WTC11 (cell line): ENCODE results near the gene CARS1. TPM values are rescaled to one million over a fixed set of nuclear protein-coding genes. Genes with fewer than 3 reads are reported as not detected.

ENCODE experiments used
- ATAC-seq: fragments of 200-7000 bp; cut with Tn5 transposase; 2 replicates; pipeline ENCODE4 v1.10.0; 2021; ENCODE audit warnings: mild to moderate bottlenecking, moderate library complexity
- CTCF ChIA-PET: fragments of 300-600 bp; sonication (Branson Sonifier 250); formaldehyde crosslinking; loops from one replicate; lab custom pipeline; 2021; ENCODE audit warnings: antibody characterized with exemption; lab: Charles Lee
- POLR2A ChIA-PET: fragments of 350-600 bp; sonication (Branson Sonifier 250); formaldehyde crosslinking; loops from one replicate; lab custom pipeline; 2021; ENCODE audit warnings: antibody characterized with exemption; lab: Charles Lee
- DNase-seq: peaks from one replicate; pipeline ENCODE4 v3.0.0; 2021; ENCODE audit warnings: low spot score
- H3K27ac Mint-ChIP-seq: 2 replicates; pipeline ENCODE4 v1.8.0; 2021; ENCODE audit warnings: mixed read lengths
- H3K27me3 Mint-ChIP-seq: 2 replicates; pipeline ENCODE4 v1.8.0; 2021; ENCODE audit warnings: low read depth, mild to moderate bottlenecking, moderate library complexity, mixed read lengths
- H3K36me3 Mint-ChIP-seq: 2 replicates; pipeline ENCODE4 v1.8.0; 2021; ENCODE audit warnings: mixed read lengths
- H3K4me1 Mint-ChIP-seq: 2 replicates; pipeline ENCODE4 v1.8.0; 2022; ENCODE audit warnings: mixed read lengths
- H3K4me3 Mint-ChIP-seq: 2 replicates; pipeline ENCODE4 v1.8.0; 2021; ENCODE audit warnings: mild to moderate bottlenecking, moderate library complexity, mixed read lengths
- H3K9me3 Mint-ChIP-seq: 2 replicates; pipeline ENCODE4 v1.8.0; 2021; ENCODE audit warnings: mixed read lengths
- ATF2 ChIP-seq: sonication (generic); formaldehyde crosslinking; IDR thresholded peaks from 2 replicates; pipeline ENCODE4 v1.8.1; 2022; ENCODE audit warnings: low read depth, missing genetic modification reagents, borderline replicate concordance
- CBFB ChIP-seq: sonication (generic); formaldehyde crosslinking; IDR thresholded peaks from 2 replicates; pipeline ENCODE4 v1.8.1; 2022; ENCODE audit warnings: mild to moderate bottlenecking, low read depth, missing genetic modification reagents
- CDX4 ChIP-seq: fragments of 250-450 bp; sonication (Bioruptor Pico); IDR thresholded peaks from 2 replicates; pipeline ENCODE4 v1.9.0; 2021; ENCODE audit warnings: moderate library complexity, mild to moderate bottlenecking, inconsistent platforms, borderline replicate concordance
- CTCF ChIP-seq: fragments of 200-600 bp; IDR thresholded peaks from 2 replicates; pipeline ENCODE4 v1.8.0; 2022; ENCODE audit warnings: antibody characterized with exemption
- E2F4 ChIP-seq: sonication (generic); formaldehyde crosslinking; IDR thresholded peaks from 2 replicates; pipeline ENCODE4 v1.8.1; 2022; ENCODE audit warnings: low read depth, mild to moderate bottlenecking, moderate library complexity, missing genetic modification reagents, borderline replicate concordance
- ERG ChIP-seq: fragments of 250-450 bp; sonication (Bioruptor Pico); IDR thresholded peaks from 2 replicates; pipeline ENCODE4 v1.8.0; 2021; ENCODE audit warnings: mild to moderate bottlenecking
- ETV6 ChIP-seq: sonication (generic); formaldehyde crosslinking; IDR thresholded peaks from 2 replicates; pipeline ENCODE4 v1.8.1; 2022; ENCODE audit warnings: mild to moderate bottlenecking, missing genetic modification reagents
- GABPB1 ChIP-seq: sonication (generic); formaldehyde crosslinking; IDR thresholded peaks from 2 replicates; pipeline ENCODE4 v1.8.1; 2023; ENCODE audit warnings: mild to moderate bottlenecking, missing genetic modification reagents
- GRHL2 ChIP-seq: fragments of 250-450 bp; sonication (Bioruptor Pico); IDR thresholded peaks from 2 replicates; pipeline ENCODE4 v1.8.0; 2022; ENCODE audit warnings: mild to moderate bottlenecking, moderate library complexity; ENCODE audit not compliant: insufficient replicate concordance, severe bottlenecking
- IRF2 ChIP-seq: sonication (generic); formaldehyde crosslinking; IDR thresholded peaks from 2 replicates; pipeline ENCODE4 v1.8.0; 2022; ENCODE audit warnings: low read depth, missing genetic modification reagents, borderline replicate concordance
- MAX ChIP-seq: sonication (generic); formaldehyde crosslinking; IDR thresholded peaks from 2 replicates; pipeline ENCODE4 v1.8.0; 2022; ENCODE audit warnings: mild to moderate bottlenecking, missing genetic modification reagents
- MXD4 ChIP-seq: fragments of 250-450 bp; sonication (Bioruptor Pico); IDR thresholded peaks from 2 replicates; pipeline ENCODE4 v1.8.0; 2021; ENCODE audit warnings: mild to moderate bottlenecking, moderate library complexity, borderline replicate concordance
- NFATC4 ChIP-seq: fragments of 250-450 bp; sonication (Bioruptor Pico); IDR thresholded peaks from 2 replicates; pipeline ENCODE4 v1.9.0; 2021; ENCODE audit warnings: mild to moderate bottlenecking
- NFE2L1 ChIP-seq: sonication (generic); formaldehyde crosslinking; IDR thresholded peaks from 2 replicates; pipeline ENCODE4 v1.8.1; 2023; ENCODE audit warnings: missing genetic modification reagents
- OVOL2 ChIP-seq: fragments of 250-450 bp; sonication (Bioruptor Pico); IDR thresholded peaks from 2 replicates; pipeline ENCODE4 v1.9.0; 2021; ENCODE audit warnings: mild to moderate bottlenecking, borderline replicate concordance
- PRDM15 ChIP-seq: sonication (generic); formaldehyde crosslinking; IDR thresholded peaks from 2 replicates; pipeline ENCODE4 v1.8.0; 2022; ENCODE audit warnings: missing genetic modification reagents
- RORB ChIP-seq: fragments of 250-450 bp; sonication (Bioruptor Pico); IDR thresholded peaks from 2 replicates; pipeline ENCODE4 v1.9.0; 2021; ENCODE audit warnings: mild to moderate bottlenecking
- SMAD3 ChIP-seq: sonication (generic); formaldehyde crosslinking; IDR thresholded peaks from 2 replicates; pipeline ENCODE4 v1.8.0; 2022; ENCODE audit warnings: missing genetic modification reagents, mild to moderate bottlenecking, borderline replicate concordance
- ZNF263 ChIP-seq: sonication (generic); formaldehyde crosslinking; IDR thresholded peaks from 2 replicates; pipeline ENCODE4 v1.8.1; 2022; ENCODE audit warnings: low read depth, mild to moderate bottlenecking, moderate library complexity, missing genetic modification reagents
- ZSCAN18 ChIP-seq: fragments of 250-450 bp; sonication (Bioruptor Pico); IDR thresholded peaks from 2 replicates; pipeline ENCODE4 v2.1.2; 2022; ENCODE audit warnings: mild to moderate bottlenecking, moderate library complexity
- total RNA-seq: library from RNA; stranded (reverse); gene quantifications from 3 replicates; pipeline ENCODE4 v1.2.3, GENCODE V29; 2021

CARS1 gene
- total RNA-seq, 1 experiment from 2014 or later: 92.0 TPM

- Mint-ChIP-seq H3K4me3 (no peak overlapping the region), H3K4me1 (no peaks in the 10 kb centered on the region), H3K27me3 (no peaks in the 10 kb centered on the region), H3K36me3 (peaks cover 24% of the 10 kb centered on the region), H3K27ac (peak overlapping the region; percentile 71), H3K9me3 (no peaks in the 10 kb centered on the region)
- TF ChIP-seq RORB (CRISPR knock-in tag) (no peak), ZNF263 (CRISPR knock-in tag) (no peak), CDX4 (CRISPR knock-in tag) (no peak), PRDM15 (no peak), GABPB1 (CRISPR knock-in tag) (no peak), OVOL2 (no peak), NFATC4 (no peak), CBFB (no peak), SMAD3 (CRISPR knock-in tag) (no peak), MXD4 (no peak), ETV6 (CRISPR knock-in tag) (no peak), ZSCAN18 (CRISPR knock-in tag) (no peak), ATF2 (no peak), MAX (CRISPR knock-in tag) (no peak), ERG (CRISPR knock-in tag) (no peak)
- ChIA-PET CTCF (interaction anchor here (0.7 to 5.7 kb wide), 2 partner anchors 23 to 48 kb away, joined by 3 to 49 read pairs; no protein-coding TSS in a partner anchor), POLR2A (no interaction called here)
- DNase-seq: no peak
- ATAC-seq: no peak
These were observed 13.2 kb downstream of the CARS1 start for GRCh38 chr11:3044004-3044403.

GRCh38 chr11:3043315-3043871, 13.8 kb downstream of the CARS1 start:
- no peak for DNase-seq
- H3K36me3 Mint-ChIP-seq: peaks cover 27% of the 10 kb centered on the region
- ATAC-seq: no peak
- POLR2A ChIA-PET: interaction anchor here (1.2 kb wide), 1 partner anchor 20 kb away, joined by 3 read pairs; no protein-coding TSS in a partner anchor
- no peak for TF ChIP-seq IRF2 (CRISPR knock-in tag)
- TF ChIP-seq CTCF: no peak
- TF ChIP-seq E2F4 (CRISPR knock-in tag): no peak
- TF ChIP-seq ERG (CRISPR knock-in tag): no peak
- TF ChIP-seq GRHL2 (CRISPR knock-in tag): no peak
- TF ChIP-seq NFE2L1 (CRISPR knock-in tag): no peak
- H3K27me3 Mint-ChIP-seq: no peaks in the 10 kb centered on the region
- no peaks in the 10 kb centered on the region for H3K9me3 Mint-ChIP-seq
- CTCF ChIA-PET: interaction anchor here (5.7 kb wide), 1 partner anchor 48 kb away, joined by 49 read pairs; no protein-coding TSS in a partner anchor
- peak overlapping the region; percentile 78; the same call in 1 of the 2 replicates for H3K27ac Mint-ChIP-seq
- no peaks in the 10 kb centered on the region for H3K4me1 Mint-ChIP-seq
- H3K4me3 Mint-ChIP-seq: no peak overlapping the region
